LHCN-M2 (cell line): Measurements from ENCODE around the gene FNDC8. TPM values are rescaled to one million over a fixed set of nuclear protein-coding genes. Genes with fewer than 3 reads are reported as not detected.
A peak's percentile ranks its signal among the peaks of the same experiment; 100 is the strongest.
"Not testable (repeated sequence)": the region's sequence is repeated elsewhere in the genome, so short reads cannot be mapped to it uniquely, and the experiment has no call there.

ENCODE experiments used
- DNase-seq: peaks from one replicate; pipeline ENCODE4 v3.0.0-alpha.2; 2012; ENCODE audit warnings: low read depth
- total RNA-seq: library from RNA; depleted of rRNA; stranded (reverse); fragments of >200 nt; gene quantifications from 2 replicates; pipeline ENCODE4 v1.2.3, GENCODE V29; 2014

FNDC8 gene
- total RNA-seq, 1 experiment from 2014 or later, result not detected

GRCh38 chr17:35141681-35142466 lies 20.5 kb downstream of the FNDC8 start, which contains the start of gene NLE1:
Gene NLE1 (minus strand): TSS chr17:35142303. CDS start chr17:35142275, 28 bp downstream.
- DNase-seq, result peak; percentile 75

- DNase-seq, result no peak
These were observed 21.0 kb downstream of the FNDC8 start for GRCh38 chr17:35142467-35142796.

GRCh38 chr17:35144840-35145239 lies 23.4 kb downstream of the FNDC8 start:
- DNase-seq, result no peak

GRCh38 chr17:35146214-35146833 lies 24.9 kb downstream of the FNDC8 start:
- DNase-seq, result no peak

GRCh38 chr17:35147375-35147905 lies 26.0 kb downstream of the FNDC8 start, which contains the start of gene UNC45B:
Gene UNC45B (plus strand): TSS chr17:35147817. CDS start chr17:35148264, 447 bp downstream.
- DNase-seq, result no peak

- DNase-seq, result no peak
These were observed 26.7 kb downstream of the FNDC8 start for GRCh38 chr17:35148144-35148543.

- DNase-seq, result no peak
These were observed 28.5 kb downstream of the FNDC8 start for GRCh38 chr17:35149941-35150340.

GRCh38 chr17:35151080-35151479 lies 29.7 kb downstream of the FNDC8 start:
- DNase-seq, result not testable (repeated sequence)

GRCh38 chr17:35152421-35153140 lies 31.2 kb downstream of the FNDC8 start:
- DNase-seq, result no peak

- DNase-seq, result no peak
These were observed 33.1 kb downstream of the FNDC8 start for GRCh38 chr17:35154196-35155165.

- DNase-seq, result no peak
These were observed 33.8 kb downstream of the FNDC8 start for GRCh38 chr17:35155246-35155645.

- no peak for DNase-seq
These were observed 38.5 kb downstream of the FNDC8 start for GRCh38 chr17:35159940-35160339.

GRCh38 chr17:35160354-35161201 lies 39.2 kb downstream of the FNDC8 start:
- DNase-seq, result no peak

- no peak for DNase-seq
These were observed 39.9 kb downstream of the FNDC8 start for GRCh38 chr17:35161281-35161761.

- no peak for DNase-seq
These were observed 41.3 kb downstream of the FNDC8 start for GRCh38 chr17:35162755-35163154.

- no peak for DNase-seq
These were observed 42.5 kb downstream of the FNDC8 start for GRCh38 chr17:35163886-35164285.

GRCh38 chr17:35164716-35165115 lies 43.3 kb downstream of the FNDC8 start:
- DNase-seq, result no peak

GRCh38 chr17:35166526-35166925 lies 45.1 kb downstream of the FNDC8 start:
- DNase-seq, result no peak

- peak; percentile 58 for DNase-seq
These were observed 45.6 kb downstream of the FNDC8 start for GRCh38 chr17:35167046-35167445.

GRCh38 chr17:35167666-35168065 lies 46.3 kb downstream of the FNDC8 start:
- DNase-seq, result peak; percentile 92
